H1 (cell line): ENCODE results near the gene CIT. TPM values are rescaled to one million over a fixed set of nuclear protein-coding genes. Genes with fewer than 3 reads are reported as not detected.

ENCODE experiments used
- ASH2L ChIP-seq: fragments of 200-600, 300-600 bp; sonication (generic); IDR thresholded peaks from one replicate; pipeline ENCODE4 v1.7.1; 2017; ENCODE audit warnings: low read length
- CBX5 ChIP-seq: fragments of 300-800, 300-1000 bp; sonication (generic); IDR thresholded peaks from 2 replicates; pipeline ENCODE4 v1.7.1; 2016; ENCODE audit warnings: antibody characterized with exemption, low read length, low read depth
- CBX8 ChIP-seq: fragments of 300-800, 300-1000 bp; sonication (generic); IDR thresholded peaks from 2 replicates; pipeline ENCODE4 v1.7.1; 2016; ENCODE audit warnings: low read depth, low read length, borderline replicate concordance
- EGR1 ChIP-seq: IDR thresholded peaks from 2 replicates; pipeline ENCODE4 v1.6.1; 2011; ENCODE audit warnings: low read depth, low read length, borderline replicate concordance
- GABPA ChIP-seq: IDR thresholded peaks from 2 replicates; pipeline ENCODE4 v1.6.1; 2011; ENCODE audit warnings: mild to moderate bottlenecking, low read length, moderate library complexity, borderline replicate concordance; ENCODE audit not compliant: insufficient read depth
- JUN ChIP-seq: IDR thresholded peaks from 2 replicates; pipeline ENCODE4 v1.6.1; 2011; ENCODE audit warnings: low read depth, mild to moderate bottlenecking, improper control_type of control experiment, low read length
- KDM5A ChIP-seq: fragments of 200-600 bp; IDR thresholded peaks from 2 replicates; pipeline ENCODE4 v1.7.1; 2012; ENCODE audit warnings: mild to moderate bottlenecking, low read length, inconsistent platforms, mixed read lengths
- NRF1 ChIP-seq: IDR thresholded peaks from 2 replicates; pipeline ENCODE4 v1.6.1; 2011; ENCODE audit warnings: mild to moderate bottlenecking, low read depth, low read length, improper control_type of control experiment
- POU5F1 ChIP-seq: IDR thresholded peaks from 2 replicates; pipeline ENCODE4 v1.6.1; 2011; ENCODE audit warnings: low read depth, mild to moderate bottlenecking, low read length, moderate library complexity
- RNF2 ChIP-seq: fragments of 200-900, 300-1000 bp; sonication (generic); IDR thresholded peaks from 2 replicates; pipeline ENCODE4 v1.7.1; 2016; ENCODE audit warnings: borderline replicate concordance, low read depth, mild to moderate bottlenecking, antibody characterized with exemption, low read length; ENCODE audit not compliant: poor library complexity, severe bottlenecking; ENCODE audit errors: missing control alignments
- RXRA ChIP-seq: IDR thresholded peaks from 2 replicates; pipeline ENCODE4 v1.6.1; 2011; ENCODE audit warnings: low read depth, mild to moderate bottlenecking, low read length, moderate library complexity; ENCODE audit not compliant: insufficient read depth
- SIX5 ChIP-seq: IDR thresholded peaks from 2 replicates; pipeline ENCODE4 v1.6.1; 2011; ENCODE audit warnings: mild to moderate bottlenecking, low read depth, low read length
- SP4 ChIP-seq: IDR thresholded peaks from 2 replicates; pipeline ENCODE4 v1.6.1; 2012; ENCODE audit warnings: low read length, inconsistent platforms
- SUZ12 ChIP-seq: fragments of 200-600 bp; sonication (generic); IDR thresholded peaks from 2 replicates; pipeline ENCODE4 v1.6.1; 2012; ENCODE audit warnings: mild to moderate bottlenecking, inconsistent platforms, low read length, moderate library complexity, mixed read lengths
- TAF7 ChIP-seq: optimal IDR thresholded peaks from 2 replicates; pipeline ENCODE3; 2011; ENCODE audit warnings: low read depth, mild to moderate bottlenecking, inconsistent platforms, low read length, moderate library complexity, borderline replicate concordance
- ZNF274 ChIP-seq: IDR thresholded peaks from 2 replicates; pipeline ENCODE4 v1.7.0; 2012; ENCODE audit warnings: low read length, borderline replicate concordance; ENCODE audit errors: extremely low read depth
- polyA plus RNA-seq, 7 experiments: library from polyadenylated mRNA; depleted of rRNA in 3 of 7; stranded (reverse) in 5 of 7; unstranded in 2 of 7; fragments of >200 nt in 5 of 7; fragments of 200-250 nt in 2 of 7; gene quantifications; 1 replicate in 5 of 7; 2 replicates in 1 of 7; 4 replicates in 1 of 7; pipeline versions ENCODE4 v1.2.1 to v1.2.3, GENCODE V29; 2011 to 2013; ENCODE audit warnings: missing spikeins in 2 of 7, mixed read lengths in 2 of 7
- total RNA-seq: library from RNA; stranded (reverse); fragmentation: NEBNext Ultra II Directional; extraction: Animal tissue kit (Norgen Biotek cat#: 25700); gene quantifications from 2 replicates; pipeline ENCODE4 v1.2.1, GENCODE V29; 2021
- TF ChIP-seq, protein P1 (sequence below): IDR thresholded peaks from 2 replicates; pipeline ENCODE4 v1.6.1; 2011; ENCODE audit warnings: low read depth, mild to moderate bottlenecking, low read length; ENCODE audit not compliant: insufficient read depth
- TF ChIP-seq, protein P2 (sequence below): IDR thresholded peaks from 2 replicates; pipeline ENCODE4 v1.6.1; 2011; ENCODE audit warnings: low read length, improper control_type of control experiment
- TF ChIP-seq, protein P3 (sequence below), 3 experiments: IDR thresholded peaks; 1 replicate in 2 of 3; 2 replicates in 1 of 3; pipeline versions ENCODE4 v1.5.1 to v1.6.1; 2011; ENCODE audit warnings: low read length in 3 of 3, mild to moderate bottlenecking in 3 of 3, inconsistent platforms in 2 of 3, low read depth in 1 of 3, moderate library complexity in 1 of 3; ENCODE audit not compliant: insufficient read depth in 1 of 3; ENCODE audit errors: control extremely low read depth in 1 of 3

CIT gene
- total and polyA plus RNA-seq, 2 of the 8 experiments (the other 6 are each of a cell fraction or from before 2014, with no cell fraction given): 17.1 to 60.9 TPM

DNA sequence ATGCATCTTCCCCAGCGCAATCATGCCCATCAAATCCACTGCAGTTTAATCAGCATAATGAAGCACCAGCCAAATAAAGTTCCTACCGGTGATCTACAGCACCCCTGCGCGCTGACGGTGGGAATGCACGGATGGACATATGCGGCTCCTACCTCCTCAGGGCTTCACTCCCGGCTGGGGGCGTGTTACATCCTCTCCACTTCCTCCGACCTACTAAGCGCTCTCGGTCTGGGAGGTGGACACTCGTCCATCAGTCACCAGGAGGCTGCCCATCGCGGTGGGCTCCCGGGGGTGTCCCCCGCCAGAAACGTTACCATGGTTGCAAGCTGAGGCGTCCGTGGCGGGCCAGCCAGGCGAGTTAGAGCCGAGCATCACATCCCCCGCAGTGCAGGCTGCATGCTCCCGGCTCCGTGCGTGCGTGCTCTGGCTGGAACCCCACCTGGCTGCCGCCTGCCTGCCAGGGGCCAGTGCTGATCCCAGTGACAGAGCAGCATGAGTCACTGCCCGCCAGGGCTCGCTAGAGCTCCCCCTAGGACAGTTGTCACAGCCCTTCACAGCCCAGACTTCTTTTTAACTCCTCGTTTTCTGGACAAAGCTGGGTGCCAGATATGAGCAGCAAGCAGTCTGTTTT is 73.0 kb downstream of the CIT start (continued):
- TF ChIP-seq, protein P1, sequence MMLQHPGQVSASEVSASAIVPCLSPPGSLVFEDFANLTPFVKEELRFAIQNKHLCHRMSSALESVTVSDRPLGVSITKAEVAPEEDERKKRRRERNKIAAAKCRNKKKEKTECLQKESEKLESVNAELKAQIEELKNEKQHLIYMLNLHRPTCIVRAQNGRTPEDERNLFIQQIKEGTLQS: 0 out of 2 replicates have a peak, but pooled peaks have one; percentile 4
- no peak for TF ChIP-seq POU5F1
- TF ChIP-seq, protein P2, sequence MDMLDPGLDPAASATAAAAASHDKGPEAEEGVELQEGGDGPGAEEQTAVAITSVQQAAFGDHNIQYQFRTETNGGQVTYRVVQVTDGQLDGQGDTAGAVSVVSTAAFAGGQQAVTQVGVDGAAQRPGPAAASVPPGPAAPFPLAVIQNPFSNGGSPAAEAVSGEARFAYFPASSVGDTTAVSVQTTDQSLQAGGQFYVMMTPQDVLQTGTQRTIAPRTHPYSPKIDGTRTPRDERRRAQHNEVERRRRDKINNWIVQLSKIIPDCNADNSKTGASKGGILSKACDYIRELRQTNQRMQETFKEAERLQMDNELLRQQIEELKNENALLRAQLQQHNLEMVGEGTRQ: no peak
- TF ChIP-seq GABPA: 0 out of 2 replicates have a peak, but pooled peaks have one; percentile 25
- TF ChIP-seq JUN: peak; percentile 64; the same call in 1 of the 2 replicates
- TF ChIP-seq EGR1: no peak
- TF ChIP-seq ZNF274: no peak
- TF ChIP-seq CBX8: no peak
- no peak for TF ChIP-seq RXRA
- TF ChIP-seq ASH2L: no peak
- no peak for TF ChIP-seq SIX5
- 0 out of 2 replicates have a peak, but pooled peaks have one; percentile 44 for TF ChIP-seq SP4
- TF ChIP-seq, protein P3, sequence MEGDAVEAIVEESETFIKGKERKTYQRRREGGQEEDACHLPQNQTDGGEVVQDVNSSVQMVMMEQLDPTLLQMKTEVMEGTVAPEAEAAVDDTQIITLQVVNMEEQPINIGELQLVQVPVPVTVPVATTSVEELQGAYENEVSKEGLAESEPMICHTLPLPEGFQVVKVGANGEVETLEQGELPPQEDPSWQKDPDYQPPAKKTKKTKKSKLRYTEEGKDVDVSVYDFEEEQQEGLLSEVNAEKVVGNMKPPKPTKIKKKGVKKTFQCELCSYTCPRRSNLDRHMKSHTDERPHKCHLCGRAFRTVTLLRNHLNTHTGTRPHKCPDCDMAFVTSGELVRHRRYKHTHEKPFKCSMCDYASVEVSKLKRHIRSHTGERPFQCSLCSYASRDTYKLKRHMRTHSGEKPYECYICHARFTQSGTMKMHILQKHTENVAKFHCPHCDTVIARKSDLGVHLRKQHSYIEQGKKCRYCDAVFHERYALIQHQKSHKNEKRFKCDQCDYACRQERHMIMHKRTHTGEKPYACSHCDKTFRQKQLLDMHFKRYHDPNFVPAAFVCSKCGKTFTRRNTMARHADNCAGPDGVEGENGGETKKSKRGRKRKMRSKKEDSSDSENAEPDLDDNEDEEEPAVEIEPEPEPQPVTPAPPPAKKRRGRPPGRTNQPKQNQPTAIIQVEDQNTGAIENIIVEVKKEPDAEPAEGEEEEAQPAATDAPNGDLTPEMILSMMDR (IDR thresholded peaks at IDR 0.05; ENCODE audit: control extremely low read depth in 1 of 3, insufficient read depth in 1 of 3, low read depth in 1 of 3, low read length in 3 of 3): peak; percentile 67 to 84 (median 68)
- TF ChIP-seq KDM5A: no peak
- TF ChIP-seq NRF1: no peak
- TF ChIP-seq CBX5: no peak
- no peak for TF ChIP-seq SUZ12
- TF ChIP-seq RNF2: no peak
- TF ChIP-seq TAF7: no peak
